SK-N-MC (cell line): Measurements from ENCODE around the gene FBXL7.

Source experiments
- DNase-seq: peaks from one replicate; pipeline ENCODE4 v3.0.0-alpha.2; 2011; ENCODE audit warnings: low read depth, low spot score
- H3K27ac ChIP-seq: fragments of 200-600 bp; sonication (generic); 2 replicates; pipeline ENCODE4 v1.5.1; 2016; ENCODE audit warnings: mixed run types
- H3K36me3 ChIP-seq: fragments of 200-600 bp; sonication (generic); 2 replicates; pipeline ENCODE4 v1.6.1; 2017; ENCODE audit warnings: antibody characterized with exemption, low read length, mixed read lengths; ENCODE audit not compliant: insufficient read depth
- H3K4me3 ChIP-seq: fragments of 200-600 bp; sonication (generic); 2 replicates; pipeline ENCODE4 v1.5.1; 2016
- H3K9ac ChIP-seq: fragments of 200-600 bp; sonication (generic); 2 replicates; pipeline ENCODE4 v1.8.0; 2017; ENCODE audit warnings: mixed run types, mixed read lengths; ENCODE audit not compliant: insufficient read length
- H3K9me3 ChIP-seq: fragments of 200-600 bp; sonication (generic); 2 replicates; pipeline ENCODE4 v1.6.1; 2017; ENCODE audit warnings: low read depth, mild to moderate bottlenecking, antibody characterized with exemption, low read length, moderate library complexity, mixed read lengths
- EZH2 ChIP-seq: fragments of 200-600 bp; sonication (generic); IDR thresholded peaks from one replicate; pipeline ENCODE4 v1.6.1; 2017; ENCODE audit warnings: antibody characterized with exemption
- FOXP2 ChIP-seq: optimal IDR thresholded peaks from 2 replicates; pipeline ENCODE3; 2011; ENCODE audit warnings: mild to moderate bottlenecking, moderate library complexity; ENCODE audit not compliant: insufficient read depth; ENCODE audit errors: extremely low read length, control extremely low read depth
- POLR2AphosphoS5 ChIP-seq: IDR thresholded peaks from 2 replicates; pipeline ENCODE4 v1.6.1; 2012; ENCODE audit warnings: mild to moderate bottlenecking, low read depth, low read length, borderline replicate concordance

Gene FBXL7

GRCh38 chr5:15692706-15693381 lies 192.9 kb downstream of the FBXL7 start:
- no peak for TF ChIP-seq POLR2AphosphoS5
- no peak for TF ChIP-seq FOXP2
- TF ChIP-seq EZH2: no peak
- no peak for DNase-seq
- Histone ChIP-seq H3K27ac (no peak overlapping the region), H3K4me3 (no peak overlapping the region), H3K9ac (no peak overlapping the region), H3K9me3 (no peaks in the 10 kb centered on the region), H3K36me3 (no peaks in the 10 kb centered on the region)

- H3K27ac ChIP-seq: no peak overlapping the region
- no peak for DNase-seq
- no peaks in the 10 kb centered on the region for H3K36me3 ChIP-seq
- H3K4me3 ChIP-seq: no peak overlapping the region
- H3K9ac ChIP-seq: no peak overlapping the region
- TF ChIP-seq EZH2: no peak
- no peak for TF ChIP-seq FOXP2
- no peak for TF ChIP-seq POLR2AphosphoS5
- no peaks in the 10 kb centered on the region for H3K9me3 ChIP-seq
Measured at GRCh38 chr5:15693382-15693728, 193.4 kb downstream of the FBXL7 start.

GRCh38 chr5:15693933-15694332 lies 194.0 kb downstream of the FBXL7 start:
- H3K4me3 ChIP-seq: no peak overlapping the region
- DNase-seq: no peak
- H3K36me3 ChIP-seq: no peaks in the 10 kb centered on the region
- H3K9me3 ChIP-seq: no peaks in the 10 kb centered on the region
- no peak overlapping the region for H3K9ac ChIP-seq
- H3K27ac ChIP-seq: no peak overlapping the region
- TF ChIP-seq FOXP2 (no peak), POLR2AphosphoS5 (no peak), EZH2 (no peak)

GRCh38 chr5:15694696-15695214 lies 194.8 kb downstream of the FBXL7 start:
- Histone ChIP-seq H3K27ac (no peak overlapping the region), H3K9ac (no peak overlapping the region), H3K36me3 (no peaks in the 10 kb centered on the region), H3K9me3 (no peaks in the 10 kb centered on the region), H3K4me3 (no peak overlapping the region)
- TF ChIP-seq POLR2AphosphoS5: no peak
- TF ChIP-seq FOXP2: no peak
- TF ChIP-seq EZH2: no peak
- no peak for DNase-seq

GRCh38 chr5:15695215-15695731 lies 195.3 kb downstream of the FBXL7 start:
- H3K27ac ChIP-seq: no peak overlapping the region
- no peaks in the 10 kb centered on the region for H3K36me3 ChIP-seq
- no peak overlapping the region for H3K9ac ChIP-seq
- no peaks in the 10 kb centered on the region for H3K9me3 ChIP-seq
- no peak for TF ChIP-seq EZH2
- TF ChIP-seq POLR2AphosphoS5: no peak
- no peak for TF ChIP-seq FOXP2
- DNase-seq: no peak
- H3K4me3 ChIP-seq: no peak overlapping the region

GRCh38 chr5:15700373-15700772 lies 200.4 kb downstream of the FBXL7 start:
- no peaks in the 10 kb centered on the region for H3K9me3 ChIP-seq
- DNase-seq: no peak
- no peaks in the 10 kb centered on the region for H3K36me3 ChIP-seq
- no peak for TF ChIP-seq POLR2AphosphoS5
- H3K9ac ChIP-seq: no peak overlapping the region
- no peak overlapping the region for H3K27ac ChIP-seq
- H3K4me3 ChIP-seq: no peak overlapping the region

GRCh38 chr5:15702102-15702501 lies 202.1 kb downstream of the FBXL7 start:
- H3K4me3 ChIP-seq: no peak overlapping the region
- no peaks in the 10 kb centered on the region for H3K9me3 ChIP-seq
- no peaks in the 10 kb centered on the region for H3K36me3 ChIP-seq
- no peak overlapping the region for H3K27ac ChIP-seq
- no peak for TF ChIP-seq FOXP2
- TF ChIP-seq EZH2: no peak
- TF ChIP-seq POLR2AphosphoS5: no peak
- no peak overlapping the region for H3K9ac ChIP-seq
- no peak for DNase-seq

GRCh38 chr5:15703901-15704300 lies 203.9 kb downstream of the FBXL7 start:
- Histone ChIP-seq H3K36me3 (no peaks in the 10 kb centered on the region), H3K4me3 (no peak overlapping the region), H3K9me3 (no peaks in the 10 kb centered on the region), H3K9ac (no peak overlapping the region), H3K27ac (no peak overlapping the region)
- TF ChIP-seq POLR2AphosphoS5 (no peak), EZH2 (no peak), FOXP2 (no peak)
- no peak for DNase-seq

- Histone ChIP-seq H3K27ac (no peak overlapping the region), H3K9me3 (no peaks in the 10 kb centered on the region), H3K36me3 (no peaks in the 10 kb centered on the region), H3K9ac (no peak overlapping the region), H3K4me3 (no peak overlapping the region)
- no peak for TF ChIP-seq EZH2
- TF ChIP-seq FOXP2: no peak
- DNase-seq: no peak
Measured at GRCh38 chr5:15704397-15704947, 204.5 kb downstream of the FBXL7 start.
